ENCODE results near the gene NUP155. TPM values are rescaled to one million over a fixed set of nuclear protein-coding genes. Genes with fewer than 3 reads are reported as not detected.
"Not testable (repeated sequence)": the region's sequence is repeated elsewhere in the genome, so short reads cannot be mapped to it uniquely, and the experiment has no call there.

The NUP155 gene
- total RNA-seq, 1 donor from 2014 or later = 33.8 TPM

DNA sequence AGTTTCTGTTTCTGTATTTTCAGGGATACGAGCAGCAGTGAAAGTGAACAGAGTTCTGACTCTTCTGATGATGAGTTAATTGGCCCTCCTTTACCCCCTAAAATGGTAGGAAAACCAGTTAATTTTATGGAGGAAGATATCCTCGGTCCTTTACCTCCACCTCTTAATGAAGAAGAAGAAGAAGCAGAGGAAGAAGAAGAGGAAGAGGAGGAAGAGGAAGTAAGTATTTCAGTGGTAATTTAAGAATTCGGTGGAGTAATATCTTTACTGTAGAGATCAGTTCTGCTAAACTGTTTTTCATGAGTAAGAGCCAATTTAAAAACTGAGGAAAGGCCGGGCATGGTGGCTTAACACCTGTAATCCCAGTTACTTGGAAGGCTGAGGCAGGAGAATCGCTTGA is 25.4 kb upstream of the NUP155 start:
- Mint-ChIP-seq H3K36me3 (ENCODE audit: unreplicated experiment) (no peaks in the 10 kb centered on the region), H3K4me1 (ENCODE audit: low read depth, unreplicated experiment) (no peaks in the 10 kb centered on the region), H3K9me3 (ENCODE audit: unreplicated experiment) (no peaks in the 10 kb centered on the region), H3K4me3 (ENCODE audit: unreplicated experiment) (no peak overlapping the region), H3K27me3 (ENCODE audit: unreplicated experiment) (no peaks in the 10 kb centered on the region), H3K27ac (ENCODE audit: unreplicated experiment) (no peak overlapping the region)
- TF ChIP-seq, protein P1, sequence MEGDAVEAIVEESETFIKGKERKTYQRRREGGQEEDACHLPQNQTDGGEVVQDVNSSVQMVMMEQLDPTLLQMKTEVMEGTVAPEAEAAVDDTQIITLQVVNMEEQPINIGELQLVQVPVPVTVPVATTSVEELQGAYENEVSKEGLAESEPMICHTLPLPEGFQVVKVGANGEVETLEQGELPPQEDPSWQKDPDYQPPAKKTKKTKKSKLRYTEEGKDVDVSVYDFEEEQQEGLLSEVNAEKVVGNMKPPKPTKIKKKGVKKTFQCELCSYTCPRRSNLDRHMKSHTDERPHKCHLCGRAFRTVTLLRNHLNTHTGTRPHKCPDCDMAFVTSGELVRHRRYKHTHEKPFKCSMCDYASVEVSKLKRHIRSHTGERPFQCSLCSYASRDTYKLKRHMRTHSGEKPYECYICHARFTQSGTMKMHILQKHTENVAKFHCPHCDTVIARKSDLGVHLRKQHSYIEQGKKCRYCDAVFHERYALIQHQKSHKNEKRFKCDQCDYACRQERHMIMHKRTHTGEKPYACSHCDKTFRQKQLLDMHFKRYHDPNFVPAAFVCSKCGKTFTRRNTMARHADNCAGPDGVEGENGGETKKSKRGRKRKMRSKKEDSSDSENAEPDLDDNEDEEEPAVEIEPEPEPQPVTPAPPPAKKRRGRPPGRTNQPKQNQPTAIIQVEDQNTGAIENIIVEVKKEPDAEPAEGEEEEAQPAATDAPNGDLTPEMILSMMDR (IDR thresholded peaks at IDR 0.05; ENCODE audit: partially characterized antibody, unreplicated experiment) = no peak
- DNase-seq = no peak

DNA sequence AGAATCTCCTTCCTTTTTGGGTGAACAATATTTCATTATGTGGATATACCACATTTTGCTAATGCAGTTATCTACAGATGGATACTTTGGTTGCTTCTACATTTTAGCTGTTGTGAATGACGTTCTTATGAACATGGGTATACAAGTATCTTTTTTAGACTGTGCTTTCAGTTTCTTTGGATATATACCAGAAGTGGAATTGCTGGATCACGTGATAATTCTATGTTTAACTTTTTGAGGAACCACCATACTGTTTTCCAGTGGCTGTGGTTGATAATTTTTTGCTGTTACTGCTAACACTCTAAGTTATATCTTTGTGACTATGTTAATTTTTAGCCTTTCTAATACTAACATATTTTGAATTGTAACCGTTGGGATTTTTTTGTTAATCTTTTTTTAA is 20.7 kb upstream of the NUP155 start:
- DNase-seq = no peak
- Mint-ChIP-seq H3K36me3 (ENCODE audit: unreplicated experiment) (no peaks in the 10 kb centered on the region), H3K27me3 (ENCODE audit: unreplicated experiment) (no peaks in the 10 kb centered on the region), H3K27ac (ENCODE audit: unreplicated experiment) (no peak overlapping the region), H3K4me3 (ENCODE audit: unreplicated experiment) (no peak overlapping the region), H3K4me1 (ENCODE audit: low read depth, unreplicated experiment) (no peaks in the 10 kb centered on the region), H3K9me3 (ENCODE audit: unreplicated experiment) (no peaks in the 10 kb centered on the region)
- TF ChIP-seq, protein P1 (IDR thresholded peaks at IDR 0.05; ENCODE audit: partially characterized antibody, unreplicated experiment) = no peak

DNA sequence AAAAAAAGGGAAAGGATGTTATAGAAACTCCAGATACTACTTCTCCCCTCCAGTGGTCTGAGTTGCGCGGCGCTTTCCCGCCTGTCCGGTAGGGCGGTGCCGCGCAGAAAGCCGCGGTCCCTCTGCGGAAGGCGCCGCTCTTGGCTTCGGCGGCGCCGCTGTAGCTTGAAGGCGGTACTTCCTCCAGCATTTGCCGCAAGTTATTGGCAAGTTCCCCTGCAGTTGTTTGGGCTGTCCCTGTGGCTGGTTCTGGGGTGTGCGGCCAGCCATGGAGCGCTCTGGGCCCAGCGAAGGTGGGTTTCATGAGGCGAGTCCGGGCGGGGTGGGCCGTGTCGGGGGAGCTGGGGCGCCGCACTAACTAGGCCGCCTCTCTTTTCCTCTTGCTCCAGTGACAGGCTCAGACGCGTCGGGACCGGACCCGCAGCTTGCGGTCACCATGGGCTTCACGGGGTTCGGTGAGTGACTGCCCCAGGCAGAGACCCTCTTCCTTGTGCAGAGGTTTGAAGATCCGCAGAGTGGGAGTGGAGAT is 8.3 kb upstream of the NUP155 start, which contains the start of gene WDR70:
Gene WDR70 (plus strand): TSS at position 219 of the 529 bp plus-strand sequence. CDS start 50 bp downstream, at position 269.
- H3K4me3 Mint-ChIP-seq (ENCODE audit: unreplicated experiment) = peak within 1 kb of the TSS; percentile 98
- not testable (repeated sequence) for H3K4me1 Mint-ChIP-seq (ENCODE audit: low read depth, unreplicated experiment); H3K27me3 Mint-ChIP-seq (ENCODE audit: unreplicated experiment); H3K36me3 Mint-ChIP-seq (ENCODE audit: unreplicated experiment); H3K9me3 Mint-ChIP-seq (ENCODE audit: unreplicated experiment)
- peak; percentile 84 for DNase-seq
- TF ChIP-seq, protein P1 (IDR thresholded peaks at IDR 0.05; ENCODE audit: partially characterized antibody, unreplicated experiment) = peak; percentile 28
- H3K27ac Mint-ChIP-seq (ENCODE audit: unreplicated experiment) = peak within 1 kb of the TSS; percentile 50

DNA sequence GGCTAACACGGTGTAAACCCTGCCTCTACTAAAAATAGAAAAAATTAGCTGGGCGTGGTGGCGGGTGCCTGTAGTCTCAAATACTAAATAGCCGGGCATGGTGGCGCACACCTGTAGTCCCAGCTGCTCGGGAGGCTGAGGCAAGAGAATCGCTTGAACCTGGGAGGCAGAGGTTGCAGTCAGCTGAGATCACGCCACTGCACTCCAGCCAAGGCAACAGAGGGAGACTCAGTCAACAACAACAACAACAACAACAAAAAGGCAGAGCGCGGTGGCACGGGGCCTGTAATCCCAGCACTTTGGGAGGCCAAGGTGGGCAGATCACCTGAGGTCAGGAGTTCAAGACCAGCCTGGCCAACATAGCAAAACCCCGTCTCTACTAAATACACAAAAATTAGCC is 7.2 kb upstream of the NUP155 start:
- not testable (repeated sequence) for H3K36me3 Mint-ChIP-seq (ENCODE audit: unreplicated experiment); H3K9me3 Mint-ChIP-seq (ENCODE audit: unreplicated experiment); H3K4me1 Mint-ChIP-seq (ENCODE audit: low read depth, unreplicated experiment); DNase-seq; H3K27ac Mint-ChIP-seq (ENCODE audit: unreplicated experiment); H3K27me3 Mint-ChIP-seq (ENCODE audit: unreplicated experiment)
- H3K4me3 Mint-ChIP-seq (ENCODE audit: unreplicated experiment) = peak overlapping the region; percentile 34

DNA sequence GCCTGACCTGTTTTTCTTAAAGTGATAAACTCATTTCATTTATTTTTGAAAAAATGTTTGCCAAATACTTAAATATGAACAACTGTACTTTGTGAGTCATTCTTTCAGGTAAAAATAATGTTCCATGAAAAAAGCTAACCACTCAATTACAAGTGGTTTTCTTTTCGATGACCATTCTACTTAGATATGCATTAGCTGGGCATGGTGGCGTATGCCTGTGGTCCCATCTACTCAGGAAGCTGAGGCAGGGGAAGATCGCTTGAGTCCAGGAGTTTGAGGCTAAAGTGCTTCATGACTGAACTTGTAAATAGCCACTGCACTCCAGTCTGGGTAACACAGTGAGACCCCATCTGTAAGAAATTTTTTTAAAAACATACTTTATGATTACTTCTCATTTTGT is 4.2 kb upstream of the NUP155 start:
- H3K4me3 Mint-ChIP-seq (ENCODE audit: unreplicated experiment) = no peak overlapping the region
- peaks cover 6% of the 10 kb centered on the region for H3K4me1 Mint-ChIP-seq (ENCODE audit: low read depth, unreplicated experiment)
- no peak overlapping the region for H3K27ac Mint-ChIP-seq (ENCODE audit: unreplicated experiment)
- no peak for DNase-seq
- TF ChIP-seq, protein P1 (IDR thresholded peaks at IDR 0.05; ENCODE audit: partially characterized antibody, unreplicated experiment) = no peak
- no peaks in the 10 kb centered on the region for H3K9me3 Mint-ChIP-seq (ENCODE audit: unreplicated experiment)
- no peaks in the 10 kb centered on the region for H3K36me3 Mint-ChIP-seq (ENCODE audit: unreplicated experiment)
- peaks cover 4% of the 10 kb centered on the region for H3K27me3 Mint-ChIP-seq (ENCODE audit: unreplicated experiment)
